Endothelial cell of umbilical vein (primary cell): ENCODE measurements around the gene GADL1. TPM values are rescaled to one million over a fixed set of nuclear protein-coding genes. Genes with fewer than 3 reads are reported as not detected.

ENCODE experiments used
- BruUV-seq: library from RNA; stranded (reverse); fragments of 400-500 nt; replicated peaks from 2 replicates; lab custom pipeline; 2021; lab: Mats Ljungman, UMichigan
- CTCF ChIA-PET: fragments of 300-600, 350-600 bp; sonication (Branson Sonifier 250); formaldehyde crosslinking; loops from one replicate; lab custom pipeline; 2021; ENCODE audit warnings: antibody characterized with exemption, inconsistent platforms; lab: Charles Lee
- POLR2A ChIA-PET: fragments of 300-600, 350-600 bp; sonication (Branson Sonifier 250); formaldehyde crosslinking; loops from one replicate; lab custom pipeline; 2021; ENCODE audit warnings: antibody characterized with exemption, inconsistent platforms; lab: Charles Lee
- DNase-seq: peaks from one replicate; pipeline ENCODE4 v3.0.0-alpha.2; 2011; ENCODE audit warnings: low read depth, low spot score
- FAIRE-seq: peaks from 2 replicates; lab custom pipeline; 2011; peaks lifted over from hg19 to GRCh38; lab: Jason Lieb, UNC
- H2AFZ ChIP-seq: 2 replicates; pipeline ENCODE4 v1.6.0; 2012; ENCODE audit warnings: low read depth, low read length, control low read depth, inconsistent platforms
- H3K27ac ChIP-seq: 2 replicates; pipeline ENCODE4 v1.5.1; 2011; ENCODE audit warnings: low read depth, mild to moderate bottlenecking, control low read depth, low read length, moderate library complexity; ENCODE audit not compliant: insufficient read depth
- H3K27me3 ChIP-seq, 2 experiments: 2 replicates each; pipeline versions ENCODE4 v1.6.0 to v1.6.1; 2011; ENCODE audit warnings: low read length in 2 of 2, mixed read lengths in 1 of 2; ENCODE audit not compliant: control insufficient read depth in 2 of 2, insufficient read depth in 2 of 2
- H3K36me3 ChIP-seq, 2 experiments: 2 replicates in 1 of 2; 3 replicates in 1 of 2; pipeline ENCODE4 v1.5.1; 2011; ENCODE audit warnings: low read length in 2 of 2, mild to moderate bottlenecking in 1 of 2, moderate library complexity in 1 of 2; ENCODE audit not compliant: control insufficient read depth in 2 of 2, insufficient read depth in 2 of 2; ENCODE audit errors: extremely low read depth in 1 of 2
- H3K4me1 ChIP-seq: 3 replicates; pipeline ENCODE4 v1.5.1; 2011; ENCODE audit warnings: mild to moderate bottlenecking, low read length; ENCODE audit not compliant: control insufficient read depth, insufficient read depth; ENCODE audit errors: extremely low read depth
- H3K4me2 ChIP-seq: 2 replicates; pipeline ENCODE4 v1.6.1; 2011; ENCODE audit warnings: low read length, control low read depth, mixed read lengths; ENCODE audit not compliant: insufficient read depth
- H3K4me3 ChIP-seq, 3 experiments: fragments of 200-600 bp in 1 of 3; sonication (generic), shearing (Covaris generic) in 1 of 3; replicated peaks in 1 of 3; 2 replicates each; pipeline ENCODE4 v1.5.1; 2011 to 2016; ENCODE audit warnings: control low read depth in 3 of 3, low read length in 3 of 3, mild to moderate bottlenecking in 2 of 3, inconsistent platforms in 1 of 3, low read depth in 1 of 3, moderate library complexity in 1 of 3; ENCODE audit not compliant: insufficient read depth in 1 of 3
- H3K79me2 ChIP-seq: 2 replicates; pipeline ENCODE4 v1.6.0; 2012; ENCODE audit warnings: low read length, inconsistent platforms; ENCODE audit not compliant: control insufficient read depth, insufficient read depth
- H3K9ac ChIP-seq: replicated peaks from 2 replicates; pipeline ENCODE3; 2011; ENCODE audit warnings: low read length, control low read depth; ENCODE audit not compliant: insufficient read depth; ENCODE audit errors: extremely low read depth
- H3K9me1 ChIP-seq: replicated peaks from 3 replicates; pipeline ENCODE4 v1.6.0; 2011; ENCODE audit warnings: mild to moderate bottlenecking, low read length; ENCODE audit not compliant: control insufficient read depth, insufficient read depth; ENCODE audit errors: extremely low read depth
- H3K9me3 ChIP-seq: replicated peaks from 2 replicates; pipeline ENCODE4 v1.5.1; 2012; ENCODE audit warnings: low read length, inconsistent platforms; ENCODE audit not compliant: control insufficient read depth, insufficient read depth
- H4K20me1 ChIP-seq: replicated peaks from 2 replicates; pipeline ENCODE3; 2011; ENCODE audit warnings: mild to moderate bottlenecking, low read length; ENCODE audit not compliant: control insufficient read depth, insufficient read depth; ENCODE audit errors: extremely low read depth
- CTCF ChIP-seq, 2 donors: IDR thresholded peaks; 1 replicate in 1 of 2; 2 replicates in 1 of 2; pipeline ENCODE4 v1.5.1; 2011; ENCODE audit warnings: low read length in 2 of 2, mild to moderate bottlenecking in 2 of 2, moderate library complexity in 2 of 2, control low read depth in 1 of 2, inconsistent platforms in 1 of 2, low read depth in 1 of 2; ENCODE audit not compliant: insufficient read depth in 1 of 2; ENCODE audit errors: extremely low read depth in 1 of 2
- EZH2 ChIP-seq: IDR thresholded peaks from 2 replicates; pipeline ENCODE4 v1.6.1; 2012; ENCODE audit warnings: borderline replicate concordance, low read depth, mild to moderate bottlenecking, moderate library complexity, low read length, inconsistent platforms; ENCODE audit not compliant: severe bottlenecking
- FOS ChIP-seq: IDR thresholded peaks from 2 replicates; pipeline ENCODE4 v1.6.1; 2011; ENCODE audit warnings: mild to moderate bottlenecking, low read length, moderate library complexity, borderline replicate concordance; ENCODE audit not compliant: insufficient read depth
- GATA2 ChIP-seq: IDR thresholded peaks from 2 replicates; pipeline ENCODE4 v1.7.0; 2011; ENCODE audit warnings: low read depth, mild to moderate bottlenecking, moderate library complexity, mixed read lengths, low read length; ENCODE audit not compliant: insufficient read length, insufficient read depth
- JUN ChIP-seq: IDR thresholded peaks from 2 replicates; pipeline ENCODE4 v1.6.1; 2011; ENCODE audit warnings: borderline replicate concordance, low read depth; ENCODE audit not compliant: insufficient read length, insufficient read depth
- MAX ChIP-seq: IDR thresholded peaks from 2 replicates; pipeline ENCODE4 v1.6.1; 2011; ENCODE audit not compliant: insufficient read depth, insufficient read length
- MYC ChIP-seq: IDR thresholded peaks from one replicate; pipeline ENCODE4 v1.6.1; 2011; ENCODE audit warnings: mild to moderate bottlenecking, low read depth, low read length
- POLR2A ChIP-seq: IDR thresholded peaks from 2 replicates; pipeline ENCODE4 v1.6.1; 2012; ENCODE audit warnings: low read depth, mild to moderate bottlenecking, control low read depth, low read length
- POLR2AphosphoS5 ChIP-seq: IDR thresholded peaks from 2 replicates; pipeline ENCODE4 v1.6.1; 2012; ENCODE audit warnings: low read depth, mild to moderate bottlenecking, control low read depth, low read length, moderate library complexity; ENCODE audit not compliant: insufficient read depth
- dilution Hi-C: fragments of 300-500 bp; cut with MboI; formaldehyde crosslinking; loops from one replicate; pipeline ENCODE4 v1.15.0; 2019; ENCODE audit warnings: low sequenced_read_pairs; ENCODE audit not compliant: extremely low pct_ligation_motif_present
- intact Hi-C: fragments of 100-400 bp; cut with micrococcal nuclease; formaldehyde crosslinking; loops from one replicate; pipeline ENCODE4 v1.10.0; 2022
- polyA plus RNA-seq, 4 experiments: library from polyadenylated mRNA; depleted of rRNA in 3 of 4; stranded (reverse) in 3 of 4; unstranded in 1 of 4; fragments of >200 nt; gene quantifications; 2 replicates each; pipeline versions ENCODE4 v1.2.1 to v1.2.3, GENCODE V29; 2011 to 2012; ENCODE audit warnings: missing spikeins in 1 of 4
- total RNA-seq: library from RNA; stranded (reverse); gene quantifications from 2 replicates; pipeline ENCODE4 v1.2.3, GENCODE V29; 2021

GADL1 gene
- total and polyA plus RNA-seq, 2 donors (not counting 3 experiments of a cell fraction or from before 2014, with no cell fraction given): not detected

GRCh38 chr3:30742796-30743619 lies 151.5 kb downstream of the GADL1 start:
- TF ChIP-seq JUN: no peak
- TF ChIP-seq EZH2: no peak
- TF ChIP-seq FOS: no peak
- TF ChIP-seq CTCF (IDR thresholded peaks at IDR 0.05; ENCODE audit: extremely low read depth in 1 of 2, insufficient read depth in 1 of 2, low read depth in 1 of 2, low read length in 2 of 2): no peak
- no peak for TF ChIP-seq GATA2
- TF ChIP-seq POLR2A: no peak
- no peak for TF ChIP-seq MYC
- TF ChIP-seq POLR2AphosphoS5: no peak
- no peak for TF ChIP-seq MAX
- dilution Hi-C loops (no loop called here), intact Hi-C loops (no loop called here)
- H3K9ac ChIP-seq: no peak overlapping the region
- no peak overlapping the region for H2AFZ ChIP-seq
- DNase-seq (no peak), FAIRE-seq (no peak)
- ChIA-PET POLR2A (interaction anchor here (0.7 kb wide), 1 partner anchor 696 kb away, joined by 3 read pairs; no protein-coding TSS in a partner anchor), CTCF (interaction anchor here (0.8 to 2.7 kb wide), 8 partner anchors 9 to 701 kb away, joined by 3 to 12 read pairs (median 5); no protein-coding TSS in a partner anchor)
- no peak overlapping the region for H3K4me3 ChIP-seq
- H3K9me3 ChIP-seq: no peaks in the 10 kb centered on the region
- no peaks in the 10 kb centered on the region for H3K36me3 ChIP-seq
- H3K79me2 ChIP-seq: no peaks in the 10 kb centered on the region
- BruUV-seq: no TSS peak
- no peak overlapping the region for H3K27ac ChIP-seq
- peaks cover 9% of the 10 kb centered on the region for H3K4me1 ChIP-seq
- H3K27me3 ChIP-seq: no peaks in the 10 kb centered on the region
- H4K20me1 ChIP-seq: no peaks in the 10 kb centered on the region
- H3K9me1 ChIP-seq: no peaks in the 10 kb centered on the region
- no peak overlapping the region for H3K4me2 ChIP-seq
